Measurements from ENCODE around the gene PEX16. TPM values are rescaled to one million over a fixed set of nuclear protein-coding genes. Genes with fewer than 3 reads are reported as not detected.

PEX16 gene
- polyA plus RNA-seq, 1 donor from 2014 or later = 61.1 TPM

- Histone ChIP-seq H3F3A (ENCODE audit: insufficient read depth, low read length, poor library complexity, severe bottlenecking) (no peaks in the 10 kb centered on the region), H2AFZ (ENCODE audit: low read depth, low read length) (no peak overlapping the region), H3K27ac (ENCODE audit: low read length) (no peak overlapping the region), H3K9me2 (ENCODE audit: insufficient read depth, low read length) (no peaks in the 10 kb centered on the region), H3K79me2 (replicated peaks; ENCODE audit: insufficient read depth, low read length) (no peaks in the 10 kb centered on the region), H3K4me2 (ENCODE audit: low read length) (no peak overlapping the region), H3K9ac (ENCODE audit: low read length) (no peak overlapping the region), H3K36me3 (ENCODE audit: insufficient read depth, low read length) (no peaks in the 10 kb centered on the region), H3K9me3 (ENCODE audit: low read length) (no peaks in the 10 kb centered on the region), H3K27me3 (ENCODE audit: insufficient read depth, low read depth, low read length) (no peaks in the 10 kb centered on the region), H4K20me1 (ENCODE audit: insufficient read depth) (no peaks in the 10 kb centered on the region), H3K4me3 (ENCODE audit: low read length) (no peak overlapping the region)
- TF ChIP-seq REST (IDR thresholded peaks at IDR 0.05; ENCODE audit: borderline replicate concordance) (no peak), EZH2 (IDR thresholded peaks at IDR 0.05; ENCODE audit: borderline replicate concordance, insufficient read depth, low read length, poor library complexity, severe bottlenecking) (no peak), TAF1 (IDR thresholded peaks at IDR 0.05; ENCODE audit: low read depth) (no peak), SMC3 (conservative IDR thresholded peaks at IDR 0.05; ENCODE audit: poor library complexity) (no peak), POLR2AphosphoS5 (IDR thresholded peaks at IDR 0.05) (no peak), MXI1 (conservative IDR thresholded peaks at IDR 0.05; ENCODE audit: poor library complexity, severe bottlenecking) (no peak), RAD21 (conservative IDR thresholded peaks at IDR 0.05) (no peak), EP300 (conservative IDR thresholded peaks at IDR 0.05; ENCODE audit: poor library complexity, severe bottlenecking) (no peak), CTCF (IDR thresholded peaks at IDR 0.05; ENCODE audit: poor library complexity, severe bottlenecking) (no peak)
Observed at GRCh38 chr11:45877845-45878244, 39.8 kb downstream of the PEX16 start.

- Histone ChIP-seq H3K9me3 (ENCODE audit: low read length) (no peaks in the 10 kb centered on the region), H2AFZ (ENCODE audit: low read depth, low read length) (no peak overlapping the region), H3K27me3 (ENCODE audit: insufficient read depth, low read depth, low read length) (no peaks in the 10 kb centered on the region), H3K4me2 (ENCODE audit: low read length) (no peak overlapping the region), H3K9ac (ENCODE audit: low read length) (no peak overlapping the region), H3K4me3 (ENCODE audit: low read length) (no peak overlapping the region), H3K79me2 (replicated peaks; ENCODE audit: insufficient read depth, low read length) (no peaks in the 10 kb centered on the region), H4K20me1 (ENCODE audit: insufficient read depth) (no peaks in the 10 kb centered on the region), H3K36me3 (ENCODE audit: insufficient read depth, low read length) (no peaks in the 10 kb centered on the region), H3K9me2 (ENCODE audit: insufficient read depth, low read length) (no peaks in the 10 kb centered on the region), H3K27ac (ENCODE audit: low read length) (no peak overlapping the region), H3F3A (ENCODE audit: insufficient read depth, low read length, poor library complexity, severe bottlenecking) (no peaks in the 10 kb centered on the region)
- TF ChIP-seq EP300 (conservative IDR thresholded peaks at IDR 0.05; ENCODE audit: poor library complexity, severe bottlenecking) (no peak), EZH2 (IDR thresholded peaks at IDR 0.05; ENCODE audit: borderline replicate concordance, insufficient read depth, low read length, poor library complexity, severe bottlenecking) (no peak), CTCF (IDR thresholded peaks at IDR 0.05; ENCODE audit: poor library complexity, severe bottlenecking) (no peak), TAF1 (IDR thresholded peaks at IDR 0.05; ENCODE audit: low read depth) (no peak), REST (IDR thresholded peaks at IDR 0.05; ENCODE audit: borderline replicate concordance) (no peak)
Observed at GRCh38 chr11:45877221-45877620, 40.5 kb downstream of the PEX16 start.
